NCI-H524 (cell line): ENCODE data around the gene PCDHGC5.

Experiments used
- DNase-seq, 2 experiments: peaks; one replicate each; lab custom pipeline; 2025; lab: John Stamatoyannopoulos, UW

The PCDHGC5 gene

DNA sequence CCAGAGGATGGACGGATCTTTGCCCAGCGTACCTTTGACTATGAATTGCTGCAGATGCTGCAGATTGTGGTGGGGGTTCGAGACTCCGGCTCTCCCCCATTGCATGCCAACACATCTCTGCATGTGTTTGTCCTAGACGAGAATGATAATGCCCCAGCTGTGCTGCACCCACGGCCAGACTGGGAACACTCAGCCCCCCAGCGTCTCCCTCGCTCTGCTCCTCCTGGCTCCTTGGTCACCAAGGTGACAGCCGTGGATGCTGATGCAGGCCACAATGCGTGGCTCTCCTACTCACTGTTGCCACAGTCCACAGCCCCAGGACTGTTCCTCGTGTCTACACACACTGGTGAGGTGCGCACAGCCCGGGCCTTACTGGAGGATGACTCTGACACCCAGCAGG lies 1.9 kb downstream of the PCDHGC5 start:
- no peak for DNase-seq

DNA sequence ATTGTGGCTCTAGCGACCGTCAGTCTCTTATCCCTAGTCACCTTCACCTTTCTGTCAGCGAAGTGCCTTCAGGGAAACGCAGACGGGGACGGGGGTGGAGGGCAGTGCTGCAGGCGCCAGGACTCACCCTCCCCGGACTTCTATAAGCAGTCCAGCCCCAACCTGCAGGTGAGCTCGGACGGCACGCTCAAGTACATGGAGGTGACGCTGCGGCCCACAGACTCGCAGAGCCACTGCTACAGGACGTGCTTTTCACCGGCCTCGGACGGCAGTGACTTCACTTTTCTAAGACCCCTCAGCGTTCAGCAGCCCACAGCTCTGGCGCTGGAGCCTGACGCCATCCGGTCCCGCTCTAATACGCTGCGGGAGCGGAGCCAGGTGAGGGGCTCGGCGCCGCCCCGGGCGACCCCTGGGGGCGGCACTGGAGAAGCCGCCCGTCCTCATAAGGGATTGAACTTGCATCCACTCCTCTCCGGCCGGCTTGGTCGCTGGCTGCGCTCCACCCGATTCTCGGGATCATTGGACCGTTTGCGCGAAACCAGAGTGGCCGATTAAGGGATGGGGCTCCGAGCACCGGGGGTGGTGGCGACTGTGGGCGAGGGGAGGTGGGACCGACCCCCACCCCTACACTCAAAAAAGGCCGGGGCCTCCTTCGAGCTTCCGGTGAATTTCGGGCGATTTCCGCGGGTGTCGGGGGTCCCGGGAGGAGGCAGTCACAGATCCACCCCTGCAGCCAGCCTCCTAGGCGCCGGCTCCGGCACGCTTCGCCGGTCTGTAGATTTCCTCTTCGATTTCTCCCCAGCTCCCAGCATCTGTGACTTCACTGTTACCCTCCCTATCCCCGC lies 2.7 kb downstream of the PCDHGC5 start:
- DNase-seq, result no peak

- no peak for DNase-seq
Observed at GRCh38 chr5:141492168-141492885, 3.4 kb downstream of the PCDHGC5 start.

DNA sequence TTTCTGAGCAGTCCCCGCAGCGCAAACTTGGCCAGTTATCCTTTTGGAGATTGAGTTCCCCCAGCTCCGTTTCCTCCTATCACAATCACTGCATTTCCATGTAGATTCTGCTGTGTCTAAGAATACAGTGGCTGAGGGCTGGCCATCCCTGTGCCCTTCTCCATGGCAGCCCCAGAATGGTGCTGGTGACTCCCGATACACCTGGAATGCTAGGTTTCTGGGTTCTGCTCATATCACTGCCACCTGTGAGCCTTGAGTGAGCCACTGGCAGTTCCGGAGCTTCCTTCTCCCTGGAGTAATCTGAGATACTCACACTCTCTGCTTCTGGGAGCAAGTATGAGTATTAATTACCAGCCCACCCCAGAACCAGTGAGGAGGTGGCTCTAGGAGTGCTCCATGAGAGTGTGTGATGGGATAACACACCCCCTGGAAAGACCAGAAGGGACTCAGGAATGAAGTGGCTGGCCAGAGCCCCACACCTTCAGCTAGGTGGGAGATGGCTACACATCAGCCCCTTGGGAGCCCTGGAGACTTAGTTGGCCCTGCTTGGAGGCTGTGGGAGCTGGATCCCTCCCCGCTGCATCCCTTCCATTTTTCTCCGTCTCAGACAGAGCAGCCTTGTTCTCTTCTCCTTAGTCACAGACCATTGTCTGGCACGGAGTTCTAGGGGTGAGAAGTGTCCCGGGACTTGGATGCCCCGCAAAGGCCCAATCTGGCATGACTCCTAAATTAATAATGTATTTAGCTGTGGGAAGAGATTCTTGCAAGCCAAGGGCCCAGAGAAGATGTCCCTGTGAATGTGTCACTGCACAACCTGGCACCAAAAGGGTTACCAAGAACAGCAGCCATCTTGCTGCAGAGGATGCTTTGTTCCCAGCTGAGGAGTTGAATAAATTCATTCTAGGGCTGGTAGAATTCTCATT lies 4.9 kb downstream of the PCDHGC5 start:
- no peak for DNase-seq

DNA sequence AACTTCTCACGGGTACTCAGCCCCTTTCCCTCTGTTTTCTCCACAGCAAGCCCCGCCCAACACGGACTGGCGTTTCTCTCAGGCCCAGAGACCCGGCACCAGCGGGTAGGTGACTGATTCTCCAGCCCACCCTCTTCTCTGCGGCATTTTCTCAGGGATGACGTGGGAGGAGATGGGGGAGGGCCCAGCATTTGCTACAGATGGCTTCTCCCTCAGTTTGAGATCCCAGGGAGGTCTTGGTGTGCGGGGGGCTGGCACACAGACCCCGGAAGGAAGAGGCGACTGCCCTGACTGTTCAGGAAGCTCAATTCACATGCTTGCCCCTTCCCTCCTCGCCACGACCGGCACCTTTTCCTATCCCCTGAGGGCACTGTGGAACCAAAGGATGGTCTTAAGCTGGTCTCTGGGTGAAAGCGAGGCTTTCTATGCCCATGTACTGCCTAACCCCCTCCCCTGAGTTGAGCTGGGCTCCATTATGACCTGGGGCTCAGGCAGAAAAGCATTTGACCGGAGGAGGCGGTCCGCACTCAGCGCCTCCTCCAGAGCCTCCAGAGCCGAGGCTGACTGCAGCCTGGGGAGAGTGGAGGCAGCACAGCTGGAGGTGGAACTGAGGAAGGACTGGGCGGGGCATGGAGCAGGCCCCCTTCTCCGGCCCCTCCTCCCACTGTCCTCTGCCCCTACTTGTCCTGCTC lies 6.0 kb downstream of the PCDHGC5 start:
- DNase-seq, result no peak

DNA sequence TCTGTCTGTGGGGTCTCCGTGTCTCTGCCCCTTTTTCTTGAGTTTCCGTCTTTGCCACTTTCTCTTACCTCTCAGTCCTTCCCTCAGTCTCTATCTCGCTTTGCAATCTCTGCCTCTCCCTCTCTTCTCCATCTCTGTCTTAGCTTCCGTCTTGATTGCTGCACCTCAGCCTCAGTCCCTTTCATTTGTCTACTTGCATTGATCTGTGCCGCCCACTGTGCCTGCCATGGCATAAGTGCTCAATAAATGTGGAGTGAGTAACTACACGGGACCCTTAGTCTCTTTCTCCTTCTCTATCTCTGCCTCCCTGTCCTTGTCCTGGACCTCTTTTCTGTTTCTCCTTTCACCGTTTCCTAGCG lies 6.6 kb downstream of the PCDHGC5 start:
- no peak for DNase-seq

- no peak for DNase-seq
Observed at GRCh38 chr5:141496038-141496437, 7.2 kb downstream of the PCDHGC5 start.

DNA sequence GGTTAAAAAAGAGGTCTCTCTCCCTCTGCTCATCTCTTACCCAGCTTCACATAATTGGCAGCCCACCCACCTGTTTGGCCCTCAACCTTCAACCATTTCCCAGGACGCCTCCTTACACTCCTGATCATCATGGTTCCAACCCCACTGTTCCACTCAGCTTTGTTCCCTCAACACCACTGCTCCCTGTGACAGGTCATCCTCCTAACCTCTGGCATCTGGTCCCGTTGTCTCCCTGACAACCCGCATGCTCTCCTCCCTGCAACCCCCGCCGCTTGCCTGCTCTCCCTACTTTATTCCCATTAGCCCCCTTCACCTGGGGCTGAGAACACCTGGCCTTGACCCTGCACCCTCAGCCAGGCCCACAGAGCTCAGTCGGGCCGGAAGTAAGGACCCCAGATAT lies 12.9 kb downstream of the PCDHGC5 start:
- DNase-seq, result no peak

GRCh38 chr5:141503681-141504080 lies 14.8 kb downstream of the PCDHGC5 start:
- no peak for DNase-seq

GRCh38 chr5:141504216-141504615 lies 15.3 kb downstream of the PCDHGC5 start:
- DNase-seq, result no peak

- no peak for DNase-seq
Observed at GRCh38 chr5:141506381-141507155, 17.7 kb downstream of the PCDHGC5 start.

- no peak for DNase-seq
Observed at GRCh38 chr5:141507387-141508091, 18.7 kb downstream of the PCDHGC5 start.

- DNase-seq, result no peak
Observed at GRCh38 chr5:141508440-141508797, 19.5 kb downstream of the PCDHGC5 start.

DNA sequence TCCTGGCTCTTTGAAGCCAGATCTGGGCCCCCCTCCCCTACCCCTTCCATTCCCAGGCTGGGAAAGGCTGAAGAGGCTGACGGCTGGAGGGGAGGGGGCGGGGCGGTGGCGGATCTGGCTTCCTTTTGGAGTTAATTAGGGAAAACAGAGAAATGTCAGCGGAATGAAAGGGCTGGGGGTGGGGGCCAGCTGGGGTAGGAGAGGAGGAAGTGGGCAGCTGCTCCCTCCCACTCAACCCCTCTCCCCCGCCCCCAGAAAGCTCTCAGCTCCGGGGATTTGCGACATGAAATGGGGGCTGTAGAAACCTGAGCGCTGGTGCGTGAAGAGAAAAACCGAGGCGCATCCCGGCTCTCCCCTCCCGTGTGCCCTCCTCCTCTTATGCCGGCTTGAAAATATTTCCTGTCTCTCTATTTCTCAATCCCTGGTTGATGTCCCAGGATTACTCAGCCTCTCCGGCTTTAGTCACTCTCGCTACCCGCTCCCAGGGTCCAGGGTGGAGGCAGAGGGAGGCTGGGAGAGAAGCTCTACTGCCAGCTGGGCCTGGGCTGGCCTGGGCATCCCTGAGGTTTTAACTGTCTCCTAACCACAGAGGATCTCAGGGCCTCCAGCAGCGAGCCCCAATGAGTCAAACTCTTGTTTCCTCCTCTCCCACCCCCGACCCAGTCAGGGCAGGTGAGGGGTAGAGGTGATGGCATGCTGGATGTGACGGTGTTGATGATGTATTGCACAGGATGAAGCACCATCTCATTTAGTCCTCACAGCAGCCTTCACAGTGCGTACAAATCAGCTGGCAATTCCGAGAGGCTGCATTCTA lies 20.1 kb downstream of the PCDHGC5 start:
- peak; percentile 79 to 84 for DNase-seq

DNA sequence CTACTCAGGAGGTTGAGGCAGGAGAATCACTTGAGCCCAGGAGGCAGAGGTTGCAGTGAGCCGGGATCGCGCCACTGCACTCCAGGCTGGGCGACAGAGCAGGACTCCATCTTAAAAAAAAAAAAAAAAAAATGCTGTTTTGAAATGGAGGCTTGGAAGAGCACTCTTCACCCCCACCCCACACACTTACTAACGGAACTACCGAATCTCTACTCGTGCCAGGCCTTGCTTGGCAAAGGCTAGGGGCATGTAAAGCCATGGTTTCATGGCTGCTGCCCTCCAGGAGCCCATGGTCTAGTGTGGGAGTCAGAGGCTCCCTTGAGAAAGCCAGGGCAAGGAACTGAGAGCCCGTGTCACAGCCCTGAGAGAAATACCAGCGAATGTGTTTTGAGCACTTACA lies 21.3 kb downstream of the PCDHGC5 start:
- DNase-seq, result no peak

DNA sequence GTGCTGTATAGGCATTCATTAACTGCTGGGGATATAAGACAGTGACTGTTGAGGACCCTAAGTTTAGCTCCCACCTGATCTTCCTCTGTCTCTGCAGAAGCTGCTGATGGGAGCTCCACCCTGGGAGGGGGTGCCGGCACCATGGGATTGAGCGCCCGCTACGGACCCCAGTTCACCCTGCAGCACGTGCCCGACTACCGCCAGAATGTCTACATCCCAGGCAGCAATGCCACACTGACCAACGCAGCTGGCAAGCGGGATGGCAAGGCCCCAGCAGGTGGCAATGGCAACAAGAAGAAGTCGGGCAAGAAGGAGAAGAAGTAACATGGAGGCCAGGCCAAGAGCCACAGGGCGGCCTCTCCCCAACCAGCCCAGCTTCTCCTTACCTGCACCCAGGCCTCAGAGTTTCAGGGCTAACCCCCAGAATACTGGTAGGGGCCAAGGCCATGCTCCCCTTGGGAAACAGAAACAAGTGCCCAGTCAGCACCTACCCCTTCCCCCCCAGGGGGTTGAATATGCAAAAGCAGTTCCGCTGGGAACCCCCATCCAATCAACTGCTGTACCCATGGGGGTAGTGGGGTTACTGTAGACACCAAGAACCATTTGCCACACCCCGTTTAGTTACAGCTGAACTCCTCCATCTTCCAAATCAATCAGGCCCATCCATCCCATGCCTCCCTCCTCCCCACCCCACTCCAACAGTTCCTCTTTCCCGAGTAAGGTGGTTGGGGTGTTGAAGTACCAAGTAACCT lies 22.1 kb downstream of the PCDHGC5 start:
- no peak for DNase-seq

DNA sequence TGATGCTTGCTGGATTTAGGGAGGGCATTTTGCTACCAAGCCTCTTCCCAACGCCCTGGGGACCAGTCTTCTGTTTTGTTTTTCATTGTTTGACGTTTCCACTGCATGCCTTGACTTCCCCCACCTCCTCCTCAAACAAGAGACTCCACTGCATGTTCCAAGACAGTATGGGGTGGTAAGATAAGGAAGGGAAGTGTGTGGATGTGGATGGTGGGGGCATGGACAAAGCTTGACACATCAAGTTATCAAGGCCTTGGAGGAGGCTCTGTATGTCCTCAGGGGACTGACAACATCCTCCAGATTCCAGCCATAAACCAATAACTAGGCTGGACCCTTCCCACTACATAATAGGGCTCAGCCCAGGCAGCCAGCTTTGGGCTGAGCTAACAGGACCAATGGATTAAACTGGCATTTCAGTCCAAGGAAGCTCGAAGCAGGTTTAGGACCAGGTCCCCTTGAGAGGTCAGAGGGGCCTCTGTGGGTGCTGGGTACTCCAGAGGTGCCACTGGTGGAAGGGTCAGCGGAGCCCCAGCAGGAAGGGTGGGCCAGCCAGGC lies 23.0 kb downstream of the PCDHGC5 start:
- no peak for DNase-seq

GRCh38 chr5:141512390-141512910 lies 23.6 kb downstream of the PCDHGC5 start:
- peak in 1 of 2 experiments; percentile 17 for DNase-seq
